Neutrophil (primary cell): ENCODE measurements around the gene ABHD16A.

Source experiments
- H3K27ac ChIP-seq: fragments of 200-600 bp; sonication (generic); 2 replicates; pipeline ENCODE4 v1.5.1; 2016; ENCODE audit warnings: mild to moderate bottlenecking, moderate library complexity
- H3K27me3 ChIP-seq: fragments of 200-600 bp; sonication (generic); 2 replicates; pipeline ENCODE4 v1.6.0; 2016; ENCODE audit warnings: mild to moderate bottlenecking
- H3K36me3 ChIP-seq: fragments of 200-600 bp; sonication (generic); 2 replicates; pipeline ENCODE4 v1.5.1; 2017
- H3K4me1 ChIP-seq, 2 experiments: fragments of 200-600 bp in 1 of 2; sonication (generic) in 1 of 2; 1 replicate in 1 of 2; 2 replicates in 1 of 2; pipeline versions ENCODE4 v1.5.1 to v1.6.1; 2013 to 2016; ENCODE audit warnings: low read depth in 1 of 2, low read length in 1 of 2, mild to moderate bottlenecking in 1 of 2, moderate library complexity in 1 of 2; ENCODE audit not compliant: control insufficient read depth in 1 of 2, insufficient read depth in 1 of 2
- H3K4me3 ChIP-seq, 2 experiments: fragments of 200-600 bp in 1 of 2; sonication (generic) in 1 of 2; 1 replicate in 1 of 2; 2 replicates in 1 of 2; pipeline ENCODE4 v1.5.1; 2013 to 2016; ENCODE audit warnings: low read depth in 1 of 2, low read length in 1 of 2, mild to moderate bottlenecking in 1 of 2, moderate library complexity in 1 of 2
- H3K9me3 ChIP-seq: fragments of 200-600 bp; sonication (generic); 2 replicates; pipeline ENCODE4 v1.5.1; 2016
- TF ChIP-seq, protein P1 (sequence below): fragments of 200-600 bp; sonication (generic); IDR thresholded peaks from 2 replicates; pipeline ENCODE4 v1.5.1; 2016; ENCODE audit warnings: antibody characterized with exemption

ABHD16A gene

GRCh38 chr6:31687321-31687720, 15.8 kb downstream of the ABHD16A start:
- no peaks in the 10 kb centered on the region for H3K9me3 ChIP-seq
- H3K36me3 ChIP-seq: peaks cover 93% of the 10 kb centered on the region

GRCh38 chr6:31686483-31686882, 16.6 kb downstream of the ABHD16A start:
- H3K4me1 ChIP-seq: peaks cover 3 to 9% of the 10 kb centered on the region in 2 experiments
- peaks cover 85% of the 10 kb centered on the region for H3K36me3 ChIP-seq
- H3K4me3 ChIP-seq: no peak overlapping the region
- TF ChIP-seq, protein P1, sequence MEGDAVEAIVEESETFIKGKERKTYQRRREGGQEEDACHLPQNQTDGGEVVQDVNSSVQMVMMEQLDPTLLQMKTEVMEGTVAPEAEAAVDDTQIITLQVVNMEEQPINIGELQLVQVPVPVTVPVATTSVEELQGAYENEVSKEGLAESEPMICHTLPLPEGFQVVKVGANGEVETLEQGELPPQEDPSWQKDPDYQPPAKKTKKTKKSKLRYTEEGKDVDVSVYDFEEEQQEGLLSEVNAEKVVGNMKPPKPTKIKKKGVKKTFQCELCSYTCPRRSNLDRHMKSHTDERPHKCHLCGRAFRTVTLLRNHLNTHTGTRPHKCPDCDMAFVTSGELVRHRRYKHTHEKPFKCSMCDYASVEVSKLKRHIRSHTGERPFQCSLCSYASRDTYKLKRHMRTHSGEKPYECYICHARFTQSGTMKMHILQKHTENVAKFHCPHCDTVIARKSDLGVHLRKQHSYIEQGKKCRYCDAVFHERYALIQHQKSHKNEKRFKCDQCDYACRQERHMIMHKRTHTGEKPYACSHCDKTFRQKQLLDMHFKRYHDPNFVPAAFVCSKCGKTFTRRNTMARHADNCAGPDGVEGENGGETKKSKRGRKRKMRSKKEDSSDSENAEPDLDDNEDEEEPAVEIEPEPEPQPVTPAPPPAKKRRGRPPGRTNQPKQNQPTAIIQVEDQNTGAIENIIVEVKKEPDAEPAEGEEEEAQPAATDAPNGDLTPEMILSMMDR: no peak
- peaks cover 16% of the 10 kb centered on the region for H3K27me3 ChIP-seq
- H3K9me3 ChIP-seq: no peaks in the 10 kb centered on the region
- H3K27ac ChIP-seq: peak overlapping the region; percentile 36

More at GRCh38 chr6:31687321-31687720, 15.8 kb downstream of the ABHD16A start:
- TF ChIP-seq, protein P1: no peak
- no peak overlapping the region for H3K4me3 ChIP-seq
- peaks cover 8% of the 10 kb centered on the region for H3K27me3 ChIP-seq
- H3K27ac ChIP-seq: no peak overlapping the region
- peaks cover 0 to 6% of the 10 kb centered on the region in 2 experiments for H3K4me1 ChIP-seq

DNA sequence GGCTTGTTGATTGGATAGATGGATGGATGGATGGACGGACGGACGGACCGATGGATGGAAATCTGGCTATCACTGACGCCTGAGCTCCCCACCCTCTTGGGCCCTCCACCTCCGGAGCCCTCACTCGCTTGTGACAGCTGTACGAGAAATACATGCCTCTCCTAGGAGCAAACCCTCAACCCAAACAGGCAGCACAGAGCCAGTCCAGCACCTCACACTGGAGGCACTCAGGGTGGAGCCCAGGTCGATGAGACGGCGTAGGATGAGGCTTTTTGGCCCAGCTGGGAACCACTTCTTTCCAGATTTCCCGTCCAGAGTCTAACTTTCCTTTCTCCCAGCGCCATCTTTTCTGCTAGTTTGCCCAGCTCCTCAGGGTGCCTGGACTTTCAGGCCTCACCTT, 19.5 kb downstream of the ABHD16A start:
- no peak overlapping the region for H3K4me3 ChIP-seq
- H3K27ac ChIP-seq: peak overlapping the region; percentile 25
- H3K27me3 ChIP-seq: peaks cover 19% of the 10 kb centered on the region
- no peaks in the 10 kb centered on the region for H3K9me3 ChIP-seq
- peaks cover 16 to 20% of the 10 kb centered on the region in 2 experiments for H3K4me1 ChIP-seq
- TF ChIP-seq, protein P1: no peak
- H3K36me3 ChIP-seq: peaks cover 56% of the 10 kb centered on the region

- Histone ChIP-seq H3K4me1 (peaks cover 16 to 20% of the 10 kb centered on the region in 2 experiments), H3K9me3 (no peaks in the 10 kb centered on the region), H3K27me3 (peaks cover 19% of the 10 kb centered on the region), H3K36me3 (peaks cover 32% of the 10 kb centered on the region), H3K4me3 (peak overlapping the region; percentile 65 to 72), H3K27ac (peak overlapping the region; percentile 40)
- TF ChIP-seq, protein P1: no peak
Measured at GRCh38 chr6:31681135-31681671, 21.9 kb downstream of the ABHD16A start.

GRCh38 chr6:31680226-31681134, 22.6 kb downstream of the ABHD16A start, which contains the start of gene LY6G5C:
Gene LY6G5C (minus strand): TSS chr6:31681067. CDS start chr6:31680373, 694 bp downstream.
- Histone ChIP-seq H3K27ac (peak within 1 kb of the TSS; percentile 40), H3K4me3 (peak within 1 kb of the TSS; percentile 65 to 72), H3K27me3 (peaks cover 19% of the 10 kb centered on the region), H3K4me1 (peaks cover 16 to 20% of the 10 kb centered on the region in 2 experiments), H3K9me3 (no peaks in the 10 kb centered on the region), H3K36me3 (peaks cover 27% of the 10 kb centered on the region)
- TF ChIP-seq, protein P1: peak; percentile 79
